RWPE2 (cell line): Measurements from ENCODE around the gene ST13.
"Not testable (repeated sequence)": the region's sequence is repeated elsewhere in the genome, so short reads cannot be mapped to it uniquely, and the experiment has no call there.

ENCODE experiments used
- ATAC-seq: fragments of 200-7000 bp; cut with Tn5 transposase; 3 replicates; pipeline ENCODE4 v1.9.1; 2021; ENCODE audit warnings: low read depth
- DNase-seq: peaks from one replicate; pipeline ENCODE4 v3.0.0-alpha.2; 2020; ENCODE audit warnings: low spot score
- H3K27ac ChIP-seq: fragments of 450-650 bp; 2 replicates; pipeline ENCODE4 v1.5.1; 2017; ENCODE audit warnings: mild to moderate bottlenecking; ENCODE audit not compliant: poor library complexity, severe bottlenecking
- H3K27me3 ChIP-seq: fragments of 250-450 bp; sonication (Bioruptor Pico); 2 replicates; pipeline ENCODE4 v1.5.1; 2021; ENCODE audit warnings: mild to moderate bottlenecking, moderate library complexity; ENCODE audit not compliant: insufficient read depth, poor library complexity, severe bottlenecking
- H3K36me3 ChIP-seq: fragments of 250-450 bp; sonication (Bioruptor Pico); 2 replicates; pipeline ENCODE4 v1.5.1; 2020; ENCODE audit warnings: low read depth, mild to moderate bottlenecking, moderate library complexity
- H3K4me1 ChIP-seq: fragments of 250-450 bp; sonication (Bioruptor Pico); 2 replicates; pipeline ENCODE4 v1.5.1; 2021; ENCODE audit warnings: mild to moderate bottlenecking, moderate library complexity; ENCODE audit not compliant: insufficient read depth, poor library complexity, severe bottlenecking
- H3K4me3 ChIP-seq: fragments of 250-450 bp; sonication (Bioruptor Pico); 2 replicates; pipeline ENCODE4 v1.5.1; 2021; ENCODE audit warnings: mild to moderate bottlenecking, moderate library complexity; ENCODE audit not compliant: severe bottlenecking
- H3K9me3 ChIP-seq: fragments of 250-450 bp; sonication (Bioruptor Pico); 2 replicates; pipeline ENCODE4 v1.5.1; 2021; ENCODE audit warnings: mild to moderate bottlenecking, moderate library complexity; ENCODE audit not compliant: severe bottlenecking
- TF ChIP-seq, protein P1 (sequence below): fragments of 450-650 bp; IDR thresholded peaks from one replicate; pipeline ENCODE4 v1.5.1; 2017; ENCODE audit warnings: mild to moderate bottlenecking, moderate library complexity; ENCODE audit not compliant: poor library complexity, severe bottlenecking

The ST13 gene

DNA sequence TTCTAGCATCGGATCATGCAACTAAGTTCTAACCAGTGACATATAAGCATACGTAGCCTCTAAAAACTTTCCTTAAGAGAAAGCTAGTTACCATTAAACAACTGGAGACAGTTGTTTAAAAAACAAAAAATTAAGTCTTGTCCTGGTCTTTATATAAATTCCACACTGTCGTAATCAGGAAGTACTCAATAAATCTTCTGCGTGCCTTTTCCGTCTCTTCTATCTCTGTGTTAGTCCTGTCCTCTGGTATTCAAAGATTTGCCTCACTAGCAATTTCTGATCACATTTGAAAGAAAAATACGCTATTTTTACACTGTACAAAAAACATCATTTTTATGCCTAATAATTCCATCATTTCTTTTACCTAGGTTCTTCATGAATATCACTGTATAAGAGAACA, 27.3 kb downstream of the ST13 start:
- DNase-seq (no peak), ATAC-seq (no peak)
- TF ChIP-seq, protein P1, sequence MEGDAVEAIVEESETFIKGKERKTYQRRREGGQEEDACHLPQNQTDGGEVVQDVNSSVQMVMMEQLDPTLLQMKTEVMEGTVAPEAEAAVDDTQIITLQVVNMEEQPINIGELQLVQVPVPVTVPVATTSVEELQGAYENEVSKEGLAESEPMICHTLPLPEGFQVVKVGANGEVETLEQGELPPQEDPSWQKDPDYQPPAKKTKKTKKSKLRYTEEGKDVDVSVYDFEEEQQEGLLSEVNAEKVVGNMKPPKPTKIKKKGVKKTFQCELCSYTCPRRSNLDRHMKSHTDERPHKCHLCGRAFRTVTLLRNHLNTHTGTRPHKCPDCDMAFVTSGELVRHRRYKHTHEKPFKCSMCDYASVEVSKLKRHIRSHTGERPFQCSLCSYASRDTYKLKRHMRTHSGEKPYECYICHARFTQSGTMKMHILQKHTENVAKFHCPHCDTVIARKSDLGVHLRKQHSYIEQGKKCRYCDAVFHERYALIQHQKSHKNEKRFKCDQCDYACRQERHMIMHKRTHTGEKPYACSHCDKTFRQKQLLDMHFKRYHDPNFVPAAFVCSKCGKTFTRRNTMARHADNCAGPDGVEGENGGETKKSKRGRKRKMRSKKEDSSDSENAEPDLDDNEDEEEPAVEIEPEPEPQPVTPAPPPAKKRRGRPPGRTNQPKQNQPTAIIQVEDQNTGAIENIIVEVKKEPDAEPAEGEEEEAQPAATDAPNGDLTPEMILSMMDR = no peak
- H3K9me3 ChIP-seq = no peaks in the 10 kb centered on the region
- H3K36me3 ChIP-seq = peaks cover 94% of the 10 kb centered on the region
- no peaks in the 10 kb centered on the region for H3K4me1 ChIP-seq
- no peaks in the 10 kb centered on the region for H3K27me3 ChIP-seq
- H3K27ac ChIP-seq = no peak overlapping the region
- H3K4me3 ChIP-seq = no peak overlapping the region

DNA sequence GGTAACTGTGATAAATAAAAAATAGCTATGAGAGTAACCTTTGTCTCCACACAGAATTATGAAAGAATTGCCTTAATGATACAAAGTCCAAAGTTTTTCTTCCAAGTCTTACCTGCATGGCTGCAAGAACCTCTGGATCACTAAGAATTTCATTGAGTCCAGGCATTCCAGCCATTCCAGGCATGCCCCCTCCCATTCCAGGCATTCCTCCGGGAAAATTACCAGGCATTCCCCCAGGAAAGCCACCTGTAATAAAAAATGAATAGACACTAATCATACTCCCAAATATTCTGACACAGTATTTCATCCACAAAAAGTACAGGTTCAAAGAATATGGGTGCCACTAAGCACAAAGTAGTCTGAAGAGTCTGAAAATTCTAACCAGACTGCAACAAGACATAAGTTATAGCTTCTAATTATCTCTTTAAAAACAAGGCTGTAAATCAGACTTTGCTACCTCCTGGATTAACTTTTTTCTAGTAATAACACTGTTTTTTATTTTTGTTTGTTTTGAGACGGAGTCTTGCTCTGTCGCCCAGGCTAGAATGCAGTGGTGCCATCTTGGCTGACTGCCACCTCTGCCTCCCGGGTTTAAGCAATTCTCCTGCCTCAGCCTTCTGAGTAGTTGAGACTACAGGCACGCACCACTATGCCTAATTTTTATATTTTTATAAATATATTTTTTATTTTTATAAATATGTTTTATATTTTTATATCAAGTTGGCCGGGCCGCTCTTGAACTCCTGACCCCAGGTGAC, 29.3 kb downstream of the ST13 start:
- Histone ChIP-seq H3K27ac (no peak overlapping the region), H3K9me3 (no peaks in the 10 kb centered on the region), H3K4me1 (no peaks in the 10 kb centered on the region), H3K36me3 (peaks cover 84% of the 10 kb centered on the region), H3K4me3 (no peak overlapping the region), H3K27me3 (no peaks in the 10 kb centered on the region)
- DNase-seq (no peak), ATAC-seq (no peak)
- TF ChIP-seq, protein P1 = no peak

DNA sequence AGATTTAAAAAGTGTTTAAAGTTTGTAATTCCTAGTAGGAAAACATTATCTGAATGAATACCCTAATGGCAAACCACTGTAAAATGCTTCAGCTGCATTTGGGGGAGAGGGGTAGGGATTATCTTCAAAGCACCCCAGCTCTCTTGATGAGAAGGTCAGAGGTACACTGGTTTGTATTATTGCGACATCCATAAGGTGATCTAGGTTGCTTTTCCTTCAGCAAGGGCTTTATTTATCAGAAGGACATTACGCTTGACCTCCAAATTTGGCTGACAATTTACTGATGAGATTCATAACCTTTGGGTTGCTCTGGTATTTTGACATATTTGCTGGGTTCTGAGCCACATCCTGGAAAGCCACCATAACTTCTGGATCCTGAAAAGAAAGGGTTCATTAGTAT, 30.1 kb downstream of the ST13 start:
- peaks cover 75% of the 10 kb centered on the region for H3K36me3 ChIP-seq
- not testable (repeated sequence) for ATAC-seq, H3K27me3 ChIP-seq, H3K4me1 ChIP-seq, H3K27ac ChIP-seq, H3K9me3 ChIP-seq, H3K4me3 ChIP-seq, DNase-seq

DNA sequence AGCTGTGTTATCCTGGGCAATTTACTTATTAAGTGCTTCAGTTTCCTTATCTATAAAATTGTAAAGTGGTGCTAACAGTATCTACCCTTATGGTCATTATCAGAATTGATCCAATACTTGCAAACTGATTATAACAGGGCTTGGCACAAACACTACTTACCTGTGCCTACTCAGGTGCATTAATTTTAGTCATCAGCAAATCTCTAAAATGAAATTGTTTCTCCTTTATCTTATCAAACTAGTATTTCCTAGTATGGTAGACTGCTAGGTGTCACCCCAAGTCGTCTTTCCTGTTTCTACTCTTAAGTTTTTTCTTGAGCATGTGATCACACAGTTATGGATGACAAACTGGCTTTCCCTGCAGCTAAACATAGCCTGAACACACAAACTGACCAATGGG, 33.0 kb downstream of the ST13 start:
- Histone ChIP-seq H3K27ac (no peak overlapping the region), H3K36me3 (peaks cover 46% of the 10 kb centered on the region), H3K9me3 (no peaks in the 10 kb centered on the region), H3K4me3 (no peak overlapping the region), H3K27me3 (no peaks in the 10 kb centered on the region), H3K4me1 (no peaks in the 10 kb centered on the region)
- TF ChIP-seq, protein P1 = no peak
- no peak for ATAC-seq
- DNase-seq = no peak

DNA sequence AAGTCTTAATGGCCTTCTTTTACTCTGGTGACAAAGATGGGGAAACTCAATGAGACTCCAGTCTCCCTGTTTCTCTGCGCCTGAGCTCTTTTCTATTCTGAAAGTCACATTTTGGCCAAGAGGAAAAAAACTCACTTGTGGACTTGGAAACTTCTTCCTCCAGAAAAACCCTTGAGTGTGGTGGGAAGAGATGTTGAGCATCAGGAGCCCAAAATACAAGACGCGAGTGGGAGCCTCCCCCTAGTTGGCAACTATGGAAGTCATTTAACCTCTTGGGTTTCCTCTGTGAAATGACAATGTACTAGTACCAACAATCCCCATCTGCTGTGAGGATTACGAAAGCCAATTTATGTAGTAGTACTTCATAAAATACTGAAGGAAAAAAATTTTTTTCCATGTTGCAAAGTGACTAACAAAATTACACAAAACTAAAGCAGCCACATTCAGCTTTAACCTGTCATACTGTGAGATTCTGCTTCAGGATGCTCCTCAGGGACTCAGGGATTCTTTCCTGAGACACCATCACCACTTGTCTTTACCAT, 36.8 kb downstream of the ST13 start:
- DNase-seq (no peak), ATAC-seq (peak; percentile 6)
- Histone ChIP-seq H3K36me3 (peaks cover 19% of the 10 kb centered on the region), H3K4me1 (peaks cover 7% of the 10 kb centered on the region), H3K27me3 (no peaks in the 10 kb centered on the region), H3K4me3 (peak overlapping the region; percentile 73), H3K27ac (peak overlapping the region; percentile 53), H3K9me3 (no peaks in the 10 kb centered on the region)
- TF ChIP-seq, protein P1 = no peak
